Hepatocyte (in vitro differentiated cells): ENCODE data around the gene CAMKK1.

Source experiments
- EZH2 ChIP-seq: fragments of 200-600 bp; sonication (generic); IDR thresholded peaks from 2 replicates; pipeline ENCODE4 v1.6.1; 2016; ENCODE audit warnings: antibody characterized with exemption, mild to moderate bottlenecking, borderline replicate concordance
- TF ChIP-seq, protein P1 (sequence below): fragments of 200-600 bp; sonication (generic); IDR thresholded peaks from 2 replicates; pipeline ENCODE4 v1.5.1; 2016; ENCODE audit warnings: antibody characterized with exemption, mild to moderate bottlenecking; ENCODE audit not compliant: poor library complexity

DNA sequence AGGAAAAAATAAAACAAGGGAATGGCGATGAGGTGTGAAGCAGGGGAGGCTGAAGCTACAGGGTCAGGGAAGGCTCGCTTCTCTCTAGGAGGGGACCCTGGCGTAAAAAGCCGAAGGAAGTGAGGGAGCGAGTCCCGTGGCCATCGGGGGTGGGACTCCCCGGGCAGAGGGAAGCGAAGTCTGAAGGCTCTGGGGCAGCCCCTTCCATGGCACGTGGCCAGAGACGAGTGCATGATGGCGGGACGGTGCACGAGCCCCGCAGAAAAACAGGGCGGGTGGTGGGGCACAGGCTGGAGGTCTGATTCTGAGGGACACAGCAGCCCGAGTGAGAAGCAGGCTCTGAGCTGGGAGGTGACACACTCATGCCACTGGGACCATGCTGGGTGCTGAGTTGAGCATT, 25.7 kb downstream of the CAMKK1 start:
- TF ChIP-seq, protein P1, sequence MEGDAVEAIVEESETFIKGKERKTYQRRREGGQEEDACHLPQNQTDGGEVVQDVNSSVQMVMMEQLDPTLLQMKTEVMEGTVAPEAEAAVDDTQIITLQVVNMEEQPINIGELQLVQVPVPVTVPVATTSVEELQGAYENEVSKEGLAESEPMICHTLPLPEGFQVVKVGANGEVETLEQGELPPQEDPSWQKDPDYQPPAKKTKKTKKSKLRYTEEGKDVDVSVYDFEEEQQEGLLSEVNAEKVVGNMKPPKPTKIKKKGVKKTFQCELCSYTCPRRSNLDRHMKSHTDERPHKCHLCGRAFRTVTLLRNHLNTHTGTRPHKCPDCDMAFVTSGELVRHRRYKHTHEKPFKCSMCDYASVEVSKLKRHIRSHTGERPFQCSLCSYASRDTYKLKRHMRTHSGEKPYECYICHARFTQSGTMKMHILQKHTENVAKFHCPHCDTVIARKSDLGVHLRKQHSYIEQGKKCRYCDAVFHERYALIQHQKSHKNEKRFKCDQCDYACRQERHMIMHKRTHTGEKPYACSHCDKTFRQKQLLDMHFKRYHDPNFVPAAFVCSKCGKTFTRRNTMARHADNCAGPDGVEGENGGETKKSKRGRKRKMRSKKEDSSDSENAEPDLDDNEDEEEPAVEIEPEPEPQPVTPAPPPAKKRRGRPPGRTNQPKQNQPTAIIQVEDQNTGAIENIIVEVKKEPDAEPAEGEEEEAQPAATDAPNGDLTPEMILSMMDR: no peak
- TF ChIP-seq EZH2: no peak
